Calu3 (cell line): Measurements from ENCODE around the gene EPB41L2. TPM values are rescaled to one million over a fixed set of nuclear protein-coding genes. Genes with fewer than 3 reads are reported as not detected.

Experiments used
- BruUV-seq: library from RNA; stranded (reverse); fragments of 400-500 nt; replicated peaks from 2 replicates; lab custom pipeline; 2021; lab: Mats Ljungman, UMichigan
- CTCF ChIA-PET: fragments of 300-600 bp; sonication (Branson Sonifier 250); formaldehyde crosslinking; loops from one replicate; lab custom pipeline; 2022; ENCODE audit warnings: antibody characterized with exemption; lab: Charles Lee
- DNase-seq: peaks from one replicate; pipeline ENCODE4 v3.0.0; 2022
- H3K27ac Mint-ChIP-seq: one replicate; pipeline ENCODE4 v1.8.0; 2022; ENCODE audit warnings: mixed read lengths; ENCODE audit not compliant: unreplicated experiment
- H3K27me3 Mint-ChIP-seq: one replicate; pipeline ENCODE4 v1.8.0; 2022; ENCODE audit warnings: mixed read lengths; ENCODE audit not compliant: unreplicated experiment
- H3K36me3 Mint-ChIP-seq: one replicate; pipeline ENCODE4 v1.8.0; 2022; ENCODE audit warnings: mild to moderate bottlenecking, moderate library complexity, mixed read lengths; ENCODE audit not compliant: insufficient read depth, unreplicated experiment
- H3K4me1 Mint-ChIP-seq: one replicate; pipeline ENCODE4 v1.8.0; 2022; ENCODE audit warnings: mild to moderate bottlenecking, low read depth, mixed read lengths; ENCODE audit not compliant: unreplicated experiment
- H3K4me3 Mint-ChIP-seq: one replicate; pipeline ENCODE4 v1.8.0; 2022; ENCODE audit warnings: mild to moderate bottlenecking, low read depth, moderate library complexity, mixed read lengths; ENCODE audit not compliant: unreplicated experiment
- H3K9me3 Mint-ChIP-seq: one replicate; pipeline ENCODE4 v1.8.0; 2022; ENCODE audit warnings: low read depth, mixed read lengths; ENCODE audit not compliant: unreplicated experiment
- CTCF ChIP-seq: fragments of 200-600 bp; IDR thresholded peaks from one replicate; pipeline ENCODE4 v1.8.0; 2022; ENCODE audit warnings: antibody characterized with exemption; ENCODE audit not compliant: unreplicated experiment
- intact Hi-C: fragments of 100-400 bp; cut with micrococcal nuclease; formaldehyde crosslinking; loops from one replicate; pipeline ENCODE4 v1.10.0; 2022; ENCODE audit not compliant: unreplicated experiment
- total RNA-seq: library from RNA; stranded (reverse); gene quantifications from 2 replicates; pipeline ENCODE4 v1.2.3, GENCODE V29; 2022

The EPB41L2 gene
- total RNA-seq, 1 experiment from 2014 or later, result 332 TPM

GRCh38 chr6:130985115-130985514, 77.9 kb downstream of the EPB41L2 start:
- Mint-ChIP-seq H3K36me3 (no peaks in the 10 kb centered on the region), H3K9me3 (no peaks in the 10 kb centered on the region), H3K4me3 (no peak overlapping the region), H3K4me1 (peaks cover 48% of the 10 kb centered on the region), H3K27me3 (no peaks in the 10 kb centered on the region), H3K27ac (no peak overlapping the region)
- TF ChIP-seq CTCF, result no peak
- no peak for DNase-seq
- CTCF ChIA-PET, result no interaction called here
- intact Hi-C loops, result no loop called here
- BruUV-seq, result no TSS peak

GRCh38 chr6:130982941-130983456, 80.0 kb downstream of the EPB41L2 start:
- H3K4me3 Mint-ChIP-seq, result no peak overlapping the region
- no peak for TF ChIP-seq CTCF
- H3K27ac Mint-ChIP-seq, result no peak overlapping the region
- peaks cover 48% of the 10 kb centered on the region for H3K4me1 Mint-ChIP-seq
- BruUV-seq, result no TSS peak
- CTCF ChIA-PET, result no interaction called here
- no peaks in the 10 kb centered on the region for H3K27me3 Mint-ChIP-seq
- no peak for DNase-seq
- intact Hi-C loops, result no loop called here
- no peaks in the 10 kb centered on the region for H3K9me3 Mint-ChIP-seq
- no peaks in the 10 kb centered on the region for H3K36me3 Mint-ChIP-seq

GRCh38 chr6:130982135-130982534, 80.9 kb downstream of the EPB41L2 start:
- intact Hi-C loops, result no loop called here
- DNase-seq, result no peak

GRCh38 chr6:130981409-130981808, 81.6 kb downstream of the EPB41L2 start:
- BruUV-seq, result no TSS peak
- H3K4me1 Mint-ChIP-seq, result peaks cover 40% of the 10 kb centered on the region
- no peak for TF ChIP-seq CTCF
- intact Hi-C loops, result no loop called here
- CTCF ChIA-PET, result interaction anchor here (0.5 kb wide), 1 partner anchor 23 kb away, joined by 4 read pairs; no protein-coding TSS in a partner anchor
- H3K27me3 Mint-ChIP-seq, result no peaks in the 10 kb centered on the region
- H3K27ac Mint-ChIP-seq, result no peak overlapping the region
- H3K9me3 Mint-ChIP-seq, result no peaks in the 10 kb centered on the region
- H3K4me3 Mint-ChIP-seq, result no peak overlapping the region
- H3K36me3 Mint-ChIP-seq, result no peaks in the 10 kb centered on the region
- DNase-seq, result no peak

More at GRCh38 chr6:130982135-130982534, 80.9 kb downstream of the EPB41L2 start:
- Mint-ChIP-seq H3K4me3 (no peak overlapping the region), H3K27ac (no peak overlapping the region), H3K4me1 (peaks cover 41% of the 10 kb centered on the region), H3K27me3 (no peaks in the 10 kb centered on the region), H3K9me3 (no peaks in the 10 kb centered on the region), H3K36me3 (no peaks in the 10 kb centered on the region)
- no peak for TF ChIP-seq CTCF
- CTCF ChIA-PET, result no interaction called here
- BruUV-seq, result no TSS peak
